ENCODE results near the gene ANO3.

The ANO3 gene

DNA sequence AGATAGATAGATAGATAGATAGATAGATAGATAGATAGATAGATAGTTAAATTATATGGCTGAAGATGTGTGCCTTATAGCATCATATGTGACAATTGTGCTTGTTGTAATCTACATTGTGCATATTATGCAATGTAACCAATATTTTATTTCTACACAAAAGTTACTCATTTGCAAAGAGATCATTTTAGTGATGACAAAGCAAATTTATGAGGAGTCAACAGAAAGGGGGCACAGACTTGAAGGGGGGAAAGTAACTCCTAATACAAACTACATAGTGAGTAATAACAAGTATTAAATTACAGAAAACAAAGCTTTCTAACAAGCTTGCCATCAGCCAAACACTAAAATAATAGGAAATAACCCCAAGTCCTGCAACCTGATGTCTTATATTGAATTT, 133.3 kb downstream of the ANO3 start:
- TF ChIP-seq, protein P1, sequence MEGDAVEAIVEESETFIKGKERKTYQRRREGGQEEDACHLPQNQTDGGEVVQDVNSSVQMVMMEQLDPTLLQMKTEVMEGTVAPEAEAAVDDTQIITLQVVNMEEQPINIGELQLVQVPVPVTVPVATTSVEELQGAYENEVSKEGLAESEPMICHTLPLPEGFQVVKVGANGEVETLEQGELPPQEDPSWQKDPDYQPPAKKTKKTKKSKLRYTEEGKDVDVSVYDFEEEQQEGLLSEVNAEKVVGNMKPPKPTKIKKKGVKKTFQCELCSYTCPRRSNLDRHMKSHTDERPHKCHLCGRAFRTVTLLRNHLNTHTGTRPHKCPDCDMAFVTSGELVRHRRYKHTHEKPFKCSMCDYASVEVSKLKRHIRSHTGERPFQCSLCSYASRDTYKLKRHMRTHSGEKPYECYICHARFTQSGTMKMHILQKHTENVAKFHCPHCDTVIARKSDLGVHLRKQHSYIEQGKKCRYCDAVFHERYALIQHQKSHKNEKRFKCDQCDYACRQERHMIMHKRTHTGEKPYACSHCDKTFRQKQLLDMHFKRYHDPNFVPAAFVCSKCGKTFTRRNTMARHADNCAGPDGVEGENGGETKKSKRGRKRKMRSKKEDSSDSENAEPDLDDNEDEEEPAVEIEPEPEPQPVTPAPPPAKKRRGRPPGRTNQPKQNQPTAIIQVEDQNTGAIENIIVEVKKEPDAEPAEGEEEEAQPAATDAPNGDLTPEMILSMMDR (conservative IDR thresholded peaks at IDR 0.05; ENCODE audit: low read depth, low read length) = no peak
- no peak for DNase-seq (ENCODE audit: low read depth)
- no peak overlapping the region for H3K4me3 ChIP-seq (ENCODE audit: low read length)

DNA sequence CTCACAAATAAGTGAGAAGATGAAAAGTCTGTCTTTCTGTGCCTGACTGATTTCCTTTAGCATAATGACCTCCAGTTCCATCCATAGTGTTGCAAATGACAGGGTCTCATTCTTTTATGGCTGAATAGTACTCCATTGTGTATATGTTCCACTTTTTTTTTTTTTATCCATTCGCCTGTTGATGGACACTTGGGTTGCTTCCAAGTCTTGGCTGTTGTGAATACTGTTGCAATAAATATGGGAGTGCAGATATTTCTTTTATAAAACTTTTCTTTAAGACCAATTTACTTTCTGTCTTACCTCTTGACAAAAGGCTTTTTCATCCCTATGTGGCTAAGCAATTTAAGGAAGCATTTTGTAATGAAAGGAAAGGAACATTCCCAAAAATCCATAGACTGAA, 135.6 kb downstream of the ANO3 start:
- no peak overlapping the region for H3K4me3 ChIP-seq (ENCODE audit: low read length)
- TF ChIP-seq, protein P1 (conservative IDR thresholded peaks at IDR 0.05; ENCODE audit: low read depth, low read length) = no peak
- no peak for DNase-seq (ENCODE audit: low read depth)

DNA sequence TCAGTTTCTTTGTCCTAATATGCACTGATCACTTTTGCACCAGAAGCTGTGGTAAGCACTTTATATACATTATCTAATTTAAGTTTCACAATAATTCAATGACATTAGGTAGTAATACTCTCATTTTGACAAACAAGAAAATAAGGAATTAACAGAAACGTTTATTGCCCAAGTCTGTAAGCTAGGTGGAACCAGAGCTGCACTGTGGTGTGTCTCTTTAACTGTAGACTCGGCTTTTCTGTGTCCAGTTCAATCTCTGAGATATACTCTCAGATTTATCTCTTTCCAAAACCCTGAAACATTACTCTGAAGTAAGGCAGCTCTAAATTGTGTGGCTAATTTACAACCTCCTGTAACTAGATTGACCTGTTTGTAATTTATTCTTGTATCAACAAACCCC, 139.1 kb downstream of the ANO3 start:
- TF ChIP-seq, protein P1 (conservative IDR thresholded peaks at IDR 0.05; ENCODE audit: low read depth, low read length) = no peak

DNA sequence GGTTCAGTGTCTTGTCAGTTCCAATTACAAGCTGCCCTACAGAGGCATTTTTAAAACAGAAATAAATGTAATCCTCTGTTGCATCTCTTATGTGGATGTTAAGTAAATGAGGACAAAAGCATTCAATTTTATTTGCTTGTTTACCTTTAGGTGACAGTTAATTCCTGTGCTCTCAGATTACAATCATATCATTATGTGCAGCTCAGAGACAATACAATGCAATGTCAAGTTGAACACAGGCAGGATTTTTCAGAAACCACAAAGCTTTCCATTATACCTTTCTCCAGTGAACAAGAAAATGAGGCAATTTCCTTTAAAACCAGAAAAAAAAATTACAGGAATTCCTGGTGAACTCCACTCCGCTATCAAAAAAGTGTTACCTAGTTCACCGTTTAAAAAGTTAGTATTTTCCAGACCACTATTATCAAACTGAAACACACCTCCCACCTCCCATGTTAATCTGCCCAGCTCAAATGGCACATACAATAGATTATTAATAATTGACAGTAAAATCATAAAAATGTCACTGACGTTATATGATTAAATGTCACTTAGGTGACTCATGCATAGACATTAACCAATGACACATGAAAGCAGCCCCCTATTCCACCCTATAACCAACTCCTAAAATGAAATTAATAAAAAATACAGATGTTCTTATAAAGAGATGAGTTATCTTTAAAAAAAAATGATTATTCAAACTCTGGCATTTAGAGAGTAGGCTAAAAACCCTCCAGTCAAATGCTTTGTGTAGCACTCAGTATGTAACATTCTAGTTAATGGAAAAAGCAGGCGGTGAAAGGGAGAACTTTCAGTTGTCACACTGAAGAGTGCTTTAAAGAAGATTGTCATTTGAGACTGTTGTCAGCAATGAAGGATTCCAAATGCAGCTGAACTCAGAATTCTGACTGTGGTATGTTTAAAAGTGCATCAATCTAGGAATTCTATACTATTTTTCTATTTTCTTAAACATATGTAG, 141.6 kb downstream of the ANO3 start:
- no peak overlapping the region for H3K4me3 ChIP-seq (ENCODE audit: low read length)
- TF ChIP-seq, protein P1 (conservative IDR thresholded peaks at IDR 0.05; ENCODE audit: low read depth, low read length) = no peak
- no peak for DNase-seq (ENCODE audit: low read depth)

More for the DNA sequence above, 139.1 kb downstream of the ANO3 start:
- DNase-seq (ENCODE audit: low read depth) = no peak
- no peak overlapping the region for H3K4me3 ChIP-seq (ENCODE audit: low read length)

DNA sequence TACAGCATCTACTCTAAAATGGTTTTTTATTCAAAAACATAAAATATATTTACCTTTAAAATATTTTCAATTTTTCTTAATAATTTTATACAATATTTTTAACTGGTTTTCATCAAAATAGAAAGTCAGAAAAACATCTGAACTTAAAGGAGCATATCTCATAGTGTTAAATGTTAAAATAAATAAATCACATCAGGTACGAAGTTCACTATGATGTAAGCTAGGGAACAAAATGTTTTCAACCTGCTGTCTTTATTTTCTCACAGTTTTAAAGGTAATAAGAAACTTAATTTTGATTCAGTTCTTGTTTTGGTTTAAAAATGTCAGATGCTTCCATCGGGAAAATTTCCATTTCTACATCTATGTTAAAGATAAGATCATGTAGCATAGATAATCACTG, 142.5 kb downstream of the ANO3 start:
- H3K4me3 ChIP-seq (ENCODE audit: low read length) = no peak overlapping the region
- DNase-seq (ENCODE audit: low read depth) = no peak
- TF ChIP-seq, protein P1 (conservative IDR thresholded peaks at IDR 0.05; ENCODE audit: low read depth, low read length) = no peak

DNA sequence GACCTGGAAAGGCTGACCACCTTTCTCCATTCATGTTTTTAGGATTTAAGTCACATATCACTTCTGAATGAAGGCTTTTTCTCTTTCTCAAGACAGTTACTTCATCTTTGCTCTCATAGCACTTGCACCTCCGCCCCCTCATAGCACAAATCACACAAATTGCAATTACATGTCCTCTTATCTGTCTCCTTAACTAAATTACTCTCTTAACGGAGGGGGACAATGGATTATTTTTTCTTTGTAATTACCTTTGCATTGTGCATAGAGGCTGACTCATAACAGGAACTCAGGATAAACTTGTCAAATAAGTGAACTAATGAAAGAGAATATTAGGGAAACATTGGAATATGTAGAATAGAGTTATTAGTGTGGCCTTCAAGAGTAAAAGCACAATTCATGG, 145.5 kb downstream of the ANO3 start:
- no peak for DNase-seq (ENCODE audit: low read depth)
- no peak overlapping the region for H3K4me3 ChIP-seq (ENCODE audit: low read length)
- TF ChIP-seq, protein P1 (conservative IDR thresholded peaks at IDR 0.05; ENCODE audit: low read depth, low read length) = no peak

DNA sequence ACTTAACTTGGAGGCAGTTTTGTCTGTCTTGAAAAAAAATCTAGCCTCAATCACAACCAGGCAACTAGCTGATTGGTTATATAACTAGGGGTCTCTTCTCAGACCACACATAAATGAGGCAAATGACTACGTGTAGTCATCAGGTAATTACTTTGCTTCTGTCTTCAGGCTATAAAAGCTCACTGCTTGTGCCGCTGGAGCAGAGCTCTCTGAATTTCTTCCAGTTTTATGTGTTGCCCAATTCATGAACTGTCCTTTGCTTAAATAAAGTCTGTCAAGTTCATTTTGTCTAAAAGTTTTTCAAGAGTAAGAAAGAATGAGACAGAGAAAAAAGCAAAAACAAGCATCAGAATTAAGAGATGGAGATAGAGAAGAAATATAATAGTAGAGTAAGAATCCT, 146.8 kb downstream of the ANO3 start:
- H3K4me3 ChIP-seq (ENCODE audit: low read length) = no peak overlapping the region
- TF ChIP-seq, protein P1 (conservative IDR thresholded peaks at IDR 0.05; ENCODE audit: low read depth, low read length) = no peak
- DNase-seq (ENCODE audit: low read depth) = no peak

All from retinal pigment epithelial cell (primary cell).